DMS79 treated with DMSO at 0.1 percent for 48 hours (cell line): ENCODE measurements around the gene HSPG2.

Experiments
- DNase-seq: peaks from one replicate; lab custom pipeline; 2025; lab: John Stamatoyannopoulos, UW

The HSPG2 gene

GRCh38 chr1:21898326-21899200 is 38.5 kb downstream of the HSPG2 start:
- DNase-seq = no peak

GRCh38 chr1:21897844-21898243 is 39.3 kb downstream of the HSPG2 start:
- no peak for DNase-seq

GRCh38 chr1:21896652-21897532 is 40.2 kb downstream of the HSPG2 start:
- DNase-seq = no peak

DNA sequence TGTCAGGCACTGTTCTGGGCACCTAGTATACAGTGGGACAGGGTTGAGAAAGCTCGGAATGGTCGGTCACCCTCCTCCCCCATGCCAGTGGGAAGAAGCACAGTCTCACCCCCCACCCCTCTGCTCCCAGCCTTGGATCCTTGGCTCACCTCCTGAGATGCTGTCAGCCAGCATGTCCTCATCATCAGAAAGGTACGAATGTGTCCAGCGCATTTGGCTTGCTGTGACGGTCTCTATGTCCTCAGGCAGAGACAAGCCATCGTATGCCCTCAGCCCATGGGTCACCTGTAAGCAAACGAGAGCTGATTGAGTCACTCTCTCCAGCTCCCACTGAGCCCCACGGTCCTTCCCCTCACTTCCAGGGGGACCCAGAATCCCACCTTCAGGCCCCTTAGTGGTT is 41.1 kb downstream of the HSPG2 start:
- DNase-seq = no peak

GRCh38 chr1:21894034-21894881 is 42.9 kb downstream of the HSPG2 start:
- peak; percentile 58 for DNase-seq

DNA sequence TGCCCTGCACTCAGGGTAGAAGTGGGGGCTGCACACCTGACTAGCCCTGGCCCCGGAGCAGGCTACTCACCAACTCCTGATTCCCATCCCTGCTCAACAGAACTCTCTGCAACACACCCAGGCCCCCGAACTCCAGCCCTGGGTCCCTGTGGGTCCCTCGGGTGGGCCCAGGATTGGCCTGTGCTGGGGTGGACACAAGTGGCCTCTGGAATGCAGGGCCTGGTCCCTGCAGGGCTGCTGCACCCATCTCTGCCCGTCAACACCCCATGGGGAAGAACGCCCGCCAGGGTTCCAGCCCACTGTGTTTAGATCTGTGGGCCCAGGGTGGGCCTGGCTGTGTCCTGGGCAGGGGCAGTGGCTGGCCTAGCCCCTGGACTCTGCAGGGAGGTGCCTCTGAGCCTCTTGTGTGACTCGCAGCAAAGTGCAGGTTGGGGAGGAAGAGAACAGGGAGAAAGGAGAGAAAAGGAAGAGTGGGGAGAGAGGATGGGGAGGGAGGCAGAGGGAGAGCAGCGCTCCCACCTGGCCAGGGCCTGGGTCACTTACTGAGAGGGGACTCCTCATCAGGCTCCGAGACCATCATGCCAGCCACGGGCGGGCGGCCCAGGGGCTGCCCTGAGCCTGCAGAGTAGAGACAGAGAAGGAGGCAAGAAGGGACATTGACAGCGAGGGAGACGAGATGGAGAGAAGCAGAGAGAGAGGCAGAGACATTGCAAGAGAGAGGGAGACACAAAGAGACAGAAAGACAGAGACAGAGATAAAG is 43.9 kb downstream of the HSPG2 start:
- no peak for DNase-seq

DNA sequence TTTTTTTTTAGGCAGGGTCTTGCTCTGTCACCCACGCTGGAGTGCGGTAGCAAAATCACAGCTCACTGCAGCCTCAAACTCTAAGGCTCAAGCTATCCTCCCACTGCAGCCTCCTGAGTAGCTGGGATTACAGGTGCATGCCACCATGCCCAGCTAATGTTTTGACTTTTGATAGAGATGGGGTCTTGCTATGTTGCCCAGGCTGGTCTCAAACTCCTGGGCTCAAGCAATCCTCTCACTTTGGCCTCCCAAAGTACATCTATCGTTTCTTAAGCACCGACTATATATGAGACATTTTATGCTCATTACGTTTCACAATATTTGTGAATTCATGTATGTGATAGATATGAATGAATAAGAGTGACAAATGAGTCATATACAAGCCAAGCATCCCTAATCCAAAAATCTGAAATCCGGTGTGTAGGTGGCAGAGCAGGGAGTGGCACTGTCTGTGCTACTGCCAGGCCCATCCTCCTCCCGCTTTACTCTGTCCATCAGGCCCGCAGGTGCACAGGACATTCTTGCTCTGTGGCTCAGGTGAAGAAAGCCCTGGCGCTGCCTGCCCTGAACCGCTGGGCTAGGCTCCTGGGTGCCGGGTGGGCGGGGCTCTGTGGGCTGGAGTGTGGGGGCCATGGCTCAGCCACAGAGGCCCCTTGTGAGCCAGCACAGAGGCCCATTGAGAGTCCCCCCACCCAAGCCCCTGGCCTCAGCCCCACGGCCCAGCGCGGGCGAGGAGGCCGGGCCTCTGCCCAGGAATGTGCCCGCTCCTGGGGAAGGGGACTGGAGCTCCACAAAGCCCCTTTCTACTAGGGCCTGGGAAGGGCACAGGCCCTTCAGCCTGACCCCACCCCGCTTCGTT is 45.3 kb downstream of the HSPG2 start:
- DNase-seq = no peak

DNA sequence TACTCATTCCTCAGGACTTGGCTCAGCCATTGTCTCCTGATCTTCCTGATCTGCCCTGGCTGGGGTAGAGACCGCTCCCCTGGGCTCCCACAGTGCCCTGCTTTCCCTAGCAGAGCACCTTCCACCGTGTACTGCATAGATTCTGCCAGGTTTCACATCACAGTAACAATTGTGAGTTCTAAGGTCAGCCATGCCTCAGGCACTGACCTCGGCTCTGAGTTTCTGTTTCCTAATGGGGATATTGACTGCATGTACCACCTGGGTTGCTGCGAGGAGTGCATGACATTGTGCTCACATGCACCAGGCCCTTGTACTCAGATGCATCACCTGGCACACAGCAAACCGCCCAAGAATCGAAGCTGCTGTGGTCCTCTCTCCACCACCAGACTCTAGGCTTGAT is 46.0 kb downstream of the HSPG2 start:
- no peak for DNase-seq

GRCh38 chr1:21888500-21888899 is 48.6 kb downstream of the HSPG2 start:
- DNase-seq = no peak

DNA sequence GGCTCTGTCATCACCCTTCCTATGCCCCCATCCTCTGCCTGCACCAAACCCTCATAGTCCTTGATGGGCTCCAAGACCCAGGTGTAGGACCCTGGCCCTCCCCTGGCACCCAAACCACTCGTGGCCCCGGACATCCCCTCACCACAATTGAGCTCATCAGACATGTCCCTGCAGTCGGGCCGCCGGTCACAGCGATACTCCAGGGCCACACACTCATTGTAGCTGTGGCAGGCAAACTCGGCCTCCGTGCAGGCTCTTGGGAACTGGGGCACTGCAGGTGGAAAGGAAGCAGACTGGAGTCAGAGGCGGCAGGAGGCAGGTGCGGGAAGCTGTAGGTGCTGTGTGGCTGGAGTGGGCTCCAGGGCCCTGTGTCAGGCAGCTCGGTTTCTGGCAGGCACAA is 49.3 kb downstream of the HSPG2 start:
- no peak for DNase-seq

DNA sequence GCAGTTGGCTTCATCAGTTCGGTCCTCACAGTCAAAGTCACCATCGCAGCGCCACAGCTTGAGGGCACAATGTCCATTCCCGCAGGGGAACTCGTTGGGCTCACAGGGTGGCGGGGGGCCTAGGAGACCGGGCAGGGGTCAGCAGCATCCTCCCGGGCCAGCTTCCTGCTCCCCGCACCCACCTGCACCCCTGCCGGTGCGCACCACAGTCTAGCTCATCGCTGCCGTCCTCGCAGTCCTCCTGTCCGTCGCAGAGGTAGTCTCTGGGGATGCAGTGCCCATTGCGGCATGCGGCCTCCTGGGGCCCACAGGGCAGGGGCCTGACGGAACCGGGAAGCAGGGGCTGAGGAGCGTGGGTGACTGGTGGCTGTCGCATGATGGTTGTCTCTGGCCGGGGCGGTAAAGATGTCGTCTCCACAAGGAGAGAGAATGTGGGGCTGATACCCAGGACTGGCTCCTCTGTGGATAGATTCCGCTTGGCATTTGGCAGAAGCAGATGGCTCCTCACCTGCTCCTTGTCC is 49.8 kb downstream of the HSPG2 start:
- DNase-seq = no peak

DNA sequence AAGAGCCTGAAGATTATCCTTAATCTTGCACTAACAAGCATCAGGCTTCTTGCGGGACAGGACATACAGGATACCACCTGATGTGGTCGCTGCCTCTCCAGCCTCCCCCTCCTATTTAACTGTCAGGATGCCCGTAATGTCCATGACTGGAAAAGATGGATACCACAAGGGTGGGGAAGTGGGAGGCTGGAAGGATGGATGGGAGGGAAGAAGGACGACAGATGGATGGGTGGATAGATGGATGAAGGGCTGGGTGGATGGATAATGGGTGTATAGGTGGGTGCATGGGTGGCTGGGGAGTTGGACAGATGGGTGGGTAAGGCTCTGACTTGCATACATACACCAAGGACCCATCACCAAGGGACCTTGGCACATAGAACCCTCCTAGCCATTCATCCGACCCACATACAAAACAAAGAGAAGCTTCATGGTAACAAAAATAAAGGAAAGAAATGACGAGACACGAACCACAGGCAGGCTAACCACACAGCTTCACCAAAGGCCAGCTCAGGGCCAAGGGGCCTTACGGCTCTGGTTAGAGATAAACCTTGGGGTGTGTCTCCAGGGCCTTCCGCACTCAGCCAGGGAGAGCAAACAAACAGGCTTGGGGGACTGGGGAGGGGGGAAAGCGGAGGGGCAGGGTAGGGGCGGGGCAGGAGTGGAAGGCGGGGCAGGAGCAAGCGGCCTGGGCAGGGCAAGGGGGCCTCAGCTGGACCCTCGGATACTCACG is 50.5 kb downstream of the HSPG2 start:
- no peak for DNase-seq

DNA sequence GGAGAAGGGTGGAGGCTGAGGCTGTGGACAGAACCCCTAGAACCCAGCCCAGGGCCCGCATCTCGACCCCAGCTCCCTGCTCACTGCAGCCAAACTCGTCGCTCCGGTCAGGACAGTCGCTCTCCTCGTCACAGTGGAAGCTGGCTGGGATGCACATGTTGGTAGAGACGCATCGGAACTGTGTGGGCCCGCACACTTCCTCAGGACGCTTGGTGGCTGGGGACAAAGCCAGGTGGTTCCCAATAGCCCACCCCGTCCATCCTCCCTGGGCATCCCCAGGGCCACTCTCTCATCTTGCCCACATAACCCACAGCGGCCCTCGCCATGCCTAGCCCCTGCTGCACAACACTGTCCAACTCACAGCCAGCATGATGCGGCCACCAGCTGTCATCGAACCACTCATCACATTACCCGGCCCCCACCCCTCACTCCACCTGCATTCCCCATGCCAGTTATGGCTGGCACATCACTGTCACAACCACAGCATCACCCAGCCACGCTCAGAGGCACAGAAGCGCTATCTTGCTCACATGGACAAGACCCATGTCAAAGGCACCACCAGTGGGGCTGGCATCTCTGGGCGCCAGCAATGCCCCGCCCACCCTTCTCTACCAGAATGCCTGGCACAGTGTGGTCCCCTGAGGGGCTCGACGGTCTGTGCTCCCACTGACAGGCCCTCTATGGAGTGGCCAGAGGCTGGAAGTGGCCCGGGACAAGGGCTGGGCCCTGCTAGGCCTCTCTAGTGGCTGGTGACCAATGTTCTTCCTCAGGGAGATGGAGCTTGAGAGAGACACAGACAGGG is 51.7 kb downstream of the HSPG2 start:
- DNase-seq = no peak

GRCh38 chr1:21884456-21885235 is 52.5 kb downstream of the HSPG2 start:
- DNase-seq = no peak

DNA sequence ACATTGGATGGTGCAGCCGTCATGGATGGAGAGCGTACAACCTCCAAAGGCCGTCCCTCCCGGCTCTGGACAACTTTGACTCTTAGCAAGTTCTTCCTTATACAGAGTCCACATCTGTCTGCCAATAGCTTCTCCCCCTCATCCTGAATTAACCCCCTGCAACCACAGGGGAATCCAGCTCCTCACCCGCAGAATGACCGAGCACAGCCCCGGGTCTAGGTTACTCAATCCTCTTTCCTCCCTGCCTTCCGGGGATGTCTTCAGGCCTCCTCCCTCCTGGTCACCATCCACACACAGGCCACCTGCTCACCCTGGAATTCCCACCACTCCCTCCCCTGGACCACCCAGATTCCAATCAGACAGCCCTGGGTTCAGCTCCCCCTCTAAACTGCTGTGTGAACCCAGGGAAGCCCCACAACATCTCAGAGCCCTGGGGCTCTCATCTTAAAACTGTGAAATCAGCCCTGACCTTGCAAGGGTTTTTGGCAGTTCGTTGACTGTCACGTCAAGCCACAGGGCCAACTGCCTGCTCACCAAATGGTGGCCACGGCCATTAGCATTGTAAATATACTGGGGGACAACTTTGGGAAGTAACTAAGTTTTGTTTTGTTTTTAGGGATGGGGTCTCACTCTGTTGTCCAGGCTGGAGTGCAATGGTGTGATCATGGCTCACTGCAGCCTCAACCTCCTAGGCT is 54.2 kb downstream of the HSPG2 start:
- DNase-seq = no peak

DNA sequence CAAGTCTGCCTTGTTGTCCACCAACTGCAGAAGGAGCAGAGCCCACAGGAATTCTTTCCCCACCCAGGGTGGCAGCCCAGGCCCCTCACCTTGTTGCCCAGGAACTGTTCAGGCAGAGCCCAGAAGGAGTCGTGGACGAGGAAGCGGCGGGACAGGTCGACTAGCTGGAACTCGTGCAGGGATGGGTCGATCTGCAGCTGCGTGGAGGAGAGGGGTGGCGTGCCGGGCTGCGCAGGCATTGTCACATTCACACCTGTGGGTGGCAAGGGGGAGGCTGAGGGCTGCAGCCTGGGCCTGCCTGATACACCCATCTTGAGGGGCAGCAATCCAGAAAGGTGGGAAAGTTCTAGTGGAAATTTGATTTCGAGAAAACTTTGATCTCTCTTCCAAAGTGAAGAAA is 55.9 kb downstream of the HSPG2 start:
- no peak for DNase-seq

- no peak for DNase-seq
Observed at GRCh38 chr1:21880619-21880970, 56.5 kb downstream of the HSPG2 start.
